ENCODE results near the gene VPS36. TPM values are rescaled to one million over a fixed set of nuclear protein-coding genes. Genes with fewer than 3 reads are reported as not detected.

VPS36 gene
- total and polyA plus RNA-seq, 7 donors: 22.3 to 85.0 (median 52.8) TPM

DNA sequence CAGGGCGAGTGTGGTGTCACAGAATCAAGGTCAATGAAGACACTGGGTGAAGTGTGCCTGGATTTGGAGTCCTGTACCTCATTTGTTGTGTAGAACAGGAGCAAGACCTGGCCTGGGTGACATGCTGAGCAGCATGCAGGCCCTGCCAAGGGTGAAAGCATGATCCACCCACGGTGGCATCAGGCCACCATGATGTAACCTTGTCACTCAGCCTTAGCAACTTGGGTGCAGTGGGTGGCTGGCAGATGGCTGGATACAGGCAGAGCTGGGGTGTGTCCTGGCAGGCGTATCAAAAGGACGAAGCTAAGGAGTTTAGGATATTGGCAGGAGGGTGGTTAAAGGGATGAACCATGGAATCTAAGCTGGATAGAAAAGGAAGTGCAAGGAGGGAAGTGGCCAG lies 54.7 kb downstream of the VPS36 start:
- DNase-seq: no peak
- intact Hi-C loops (cut with DNase I): no loop called here
- WGBS, 2 donors: 82 to 86% methylated on average over 4 of the region's 4 CpGs
- Histone ChIP-seq H3K4me1 (no peaks in the 10 kb centered on the region), H3K9me3 (no peaks in the 10 kb centered on the region), H3K4me3 (no peak overlapping the region), H3K27me3 (no peaks in the 10 kb centered on the region), H3K36me3 (no peaks in the 10 kb centered on the region), H3K27ac (no peak overlapping the region)
- TF ChIP-seq EP300 (IDR thresholded peaks at IDR 0.05) (no peak), POLR2AphosphoS5 (IDR thresholded peaks at IDR 0.05) (no peak), POLR2A (IDR thresholded peaks at IDR 0.05) (no peak)
- TF ChIP-seq, protein P1, sequence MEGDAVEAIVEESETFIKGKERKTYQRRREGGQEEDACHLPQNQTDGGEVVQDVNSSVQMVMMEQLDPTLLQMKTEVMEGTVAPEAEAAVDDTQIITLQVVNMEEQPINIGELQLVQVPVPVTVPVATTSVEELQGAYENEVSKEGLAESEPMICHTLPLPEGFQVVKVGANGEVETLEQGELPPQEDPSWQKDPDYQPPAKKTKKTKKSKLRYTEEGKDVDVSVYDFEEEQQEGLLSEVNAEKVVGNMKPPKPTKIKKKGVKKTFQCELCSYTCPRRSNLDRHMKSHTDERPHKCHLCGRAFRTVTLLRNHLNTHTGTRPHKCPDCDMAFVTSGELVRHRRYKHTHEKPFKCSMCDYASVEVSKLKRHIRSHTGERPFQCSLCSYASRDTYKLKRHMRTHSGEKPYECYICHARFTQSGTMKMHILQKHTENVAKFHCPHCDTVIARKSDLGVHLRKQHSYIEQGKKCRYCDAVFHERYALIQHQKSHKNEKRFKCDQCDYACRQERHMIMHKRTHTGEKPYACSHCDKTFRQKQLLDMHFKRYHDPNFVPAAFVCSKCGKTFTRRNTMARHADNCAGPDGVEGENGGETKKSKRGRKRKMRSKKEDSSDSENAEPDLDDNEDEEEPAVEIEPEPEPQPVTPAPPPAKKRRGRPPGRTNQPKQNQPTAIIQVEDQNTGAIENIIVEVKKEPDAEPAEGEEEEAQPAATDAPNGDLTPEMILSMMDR (IDR thresholded peaks at IDR 0.05): no peak

DNA sequence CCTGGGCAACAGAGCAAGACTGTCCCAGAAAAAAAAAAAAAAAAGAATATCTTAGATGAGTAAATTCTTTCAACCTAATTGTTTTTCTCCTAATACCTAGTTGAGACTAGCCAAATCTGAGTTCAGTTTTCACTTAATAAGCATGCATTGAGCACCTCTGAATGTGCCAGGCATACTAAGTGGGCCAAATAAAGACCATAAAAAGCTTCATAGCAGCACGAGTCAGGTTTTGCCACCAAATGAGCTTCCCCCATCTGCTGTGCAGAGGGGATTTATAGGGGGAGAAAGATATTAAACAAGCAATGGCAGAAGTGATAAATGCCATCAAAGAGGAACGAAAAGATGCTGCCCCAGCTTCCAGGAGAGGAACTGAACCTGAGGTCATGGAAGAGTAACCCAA lies 55.8 kb downstream of the VPS36 start:
- Histone ChIP-seq H3K9me3 (no peaks in the 10 kb centered on the region), H3K4me3 (no peak overlapping the region), H3K36me3 (no peaks in the 10 kb centered on the region), H3K27ac (no peak overlapping the region), H3K27me3 (no peaks in the 10 kb centered on the region), H3K4me1 (no peaks in the 10 kb centered on the region)
- WGBS, 2 donors: 67 to 72% methylated on average over 2 of the region's 2 CpGs
- intact Hi-C loops (cut with DNase I): no loop called here
- no peak for DNase-seq
- TF ChIP-seq EP300 (IDR thresholded peaks at IDR 0.05) (no peak), POLR2A (IDR thresholded peaks at IDR 0.05) (no peak), POLR2AphosphoS5 (IDR thresholded peaks at IDR 0.05) (no peak)
- TF ChIP-seq, protein P1 (IDR thresholded peaks at IDR 0.05): no peak

DNA sequence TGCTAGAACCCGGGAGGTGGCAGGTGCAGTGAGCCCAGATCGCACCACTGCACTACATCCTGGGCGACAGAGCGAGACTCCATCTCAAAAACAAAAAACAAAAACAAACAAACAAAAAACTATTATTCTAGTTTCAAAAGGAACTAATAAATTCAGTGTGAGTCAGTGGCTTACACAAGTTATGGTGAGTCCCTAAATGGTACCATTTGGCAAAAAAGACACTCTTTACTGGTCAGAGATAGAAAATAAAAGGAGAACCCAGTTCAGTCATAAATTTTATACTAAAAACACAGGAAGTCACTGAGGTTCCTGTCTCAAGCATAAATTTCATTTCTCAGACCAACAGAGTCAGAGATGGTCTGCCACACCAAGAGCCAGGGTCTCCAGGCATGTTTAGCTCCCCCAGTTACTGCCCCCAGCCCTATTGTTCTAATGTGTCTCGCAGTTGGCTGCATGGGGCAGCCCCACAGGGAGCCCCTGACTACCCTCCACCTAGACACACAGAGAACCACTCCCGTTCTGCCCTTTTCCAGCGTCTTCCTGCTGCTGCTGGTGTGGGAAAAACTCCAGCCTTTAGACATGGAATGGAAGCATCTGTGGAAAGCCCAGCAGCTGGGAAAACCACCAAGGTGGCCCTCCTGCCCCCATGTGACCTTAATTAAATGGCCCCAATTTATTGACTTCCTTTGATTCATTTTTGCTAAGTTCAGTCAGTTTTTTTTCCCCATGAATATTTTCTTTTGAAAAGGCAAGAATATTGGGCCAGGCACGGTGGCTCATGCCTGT lies 56.7 kb downstream of the VPS36 start:
- no peaks in the 10 kb centered on the region for H3K9me3 ChIP-seq
- 83 to 89% methylated on average over 8 of the region's 8 CpGs for WGBS, 2 donors
- TF ChIP-seq EP300 (IDR thresholded peaks at IDR 0.05) (no peak), POLR2A (IDR thresholded peaks at IDR 0.05) (no peak), POLR2AphosphoS5 (IDR thresholded peaks at IDR 0.05) (no peak)
- TF ChIP-seq, protein P1 (IDR thresholded peaks at IDR 0.05): no peak
- H3K4me1 ChIP-seq: no peaks in the 10 kb centered on the region
- H3K27me3 ChIP-seq: no peaks in the 10 kb centered on the region
- no peak overlapping the region for H3K27ac ChIP-seq
- intact Hi-C loops (cut with DNase I): no loop called here
- H3K4me3 ChIP-seq: no peak overlapping the region
- no peaks in the 10 kb centered on the region for H3K36me3 ChIP-seq
- DNase-seq: no peak

DNA sequence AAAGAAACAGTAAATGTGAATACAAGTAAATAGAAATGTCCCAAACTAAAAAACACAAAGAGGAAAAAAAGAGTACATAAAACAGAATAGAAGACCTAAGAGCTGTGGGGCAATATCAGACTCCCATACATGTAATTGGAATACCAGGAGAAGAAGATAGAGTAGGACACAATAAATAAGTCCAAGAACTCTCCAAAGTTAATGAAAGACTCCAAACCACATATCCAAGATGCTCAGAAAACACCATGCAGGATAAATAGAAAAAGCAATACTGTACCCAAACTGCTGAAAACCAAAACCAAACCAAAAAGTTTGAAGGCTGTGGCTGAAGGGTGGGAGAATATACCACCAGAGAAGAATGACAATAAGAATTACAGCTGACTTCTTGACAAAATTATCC lies 62.7 kb downstream of the VPS36 start:
- intact Hi-C loops (cut with DNase I): no loop called here
- no peaks in the 10 kb centered on the region for H3K4me1 ChIP-seq
- H3K27me3 ChIP-seq: no peaks in the 10 kb centered on the region
- no peak overlapping the region for H3K4me3 ChIP-seq
- no peak for DNase-seq
- H3K9me3 ChIP-seq: no peaks in the 10 kb centered on the region
- H3K36me3 ChIP-seq: no peaks in the 10 kb centered on the region
- H3K27ac ChIP-seq: no peak overlapping the region
- TF ChIP-seq EP300 (IDR thresholded peaks at IDR 0.05) (no peak), POLR2AphosphoS5 (IDR thresholded peaks at IDR 0.05) (no peak), POLR2A (IDR thresholded peaks at IDR 0.05) (no peak)
- TF ChIP-seq, protein P1 (IDR thresholded peaks at IDR 0.05): no peak

DNA sequence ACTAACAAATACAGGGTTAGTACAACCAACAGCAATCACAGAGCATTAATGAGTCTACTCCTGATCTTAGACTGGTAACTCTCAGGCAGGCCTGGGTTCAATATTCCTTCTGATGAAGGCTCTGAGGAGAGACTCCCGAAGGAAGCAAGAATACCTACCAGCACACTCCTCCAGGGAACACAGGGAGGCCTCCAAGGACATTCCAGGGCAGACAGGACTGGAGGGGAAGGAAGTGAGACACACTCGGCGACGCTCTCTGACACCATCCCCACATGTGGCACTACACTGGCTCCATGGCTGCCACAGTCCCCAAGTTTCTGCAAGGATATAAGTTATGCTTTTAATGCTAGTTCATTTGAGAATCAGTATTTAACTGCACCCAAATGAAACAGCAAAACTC lies 64.6 kb downstream of the VPS36 start:
- no peaks in the 10 kb centered on the region for H3K9me3 ChIP-seq
- TF ChIP-seq POLR2AphosphoS5 (IDR thresholded peaks at IDR 0.05) (no peak), POLR2A (IDR thresholded peaks at IDR 0.05) (no peak), EP300 (IDR thresholded peaks at IDR 0.05) (no peak)
- TF ChIP-seq, protein P1 (IDR thresholded peaks at IDR 0.05): no peak
- WGBS, 2 donors: 89 to 92% methylated on average over 4 of the region's 4 CpGs
- no peak for DNase-seq
- no peaks in the 10 kb centered on the region for H3K36me3 ChIP-seq
- no peak overlapping the region for H3K27ac ChIP-seq
- intact Hi-C loops (cut with DNase I): no loop called here
- no peak overlapping the region for H3K4me3 ChIP-seq
- no peaks in the 10 kb centered on the region for H3K4me1 ChIP-seq
- H3K27me3 ChIP-seq: no peaks in the 10 kb centered on the region

Measured in sigmoid colon (tissue), 7 donors.